Measurements from ENCODE around the gene PLD1.

DNA sequence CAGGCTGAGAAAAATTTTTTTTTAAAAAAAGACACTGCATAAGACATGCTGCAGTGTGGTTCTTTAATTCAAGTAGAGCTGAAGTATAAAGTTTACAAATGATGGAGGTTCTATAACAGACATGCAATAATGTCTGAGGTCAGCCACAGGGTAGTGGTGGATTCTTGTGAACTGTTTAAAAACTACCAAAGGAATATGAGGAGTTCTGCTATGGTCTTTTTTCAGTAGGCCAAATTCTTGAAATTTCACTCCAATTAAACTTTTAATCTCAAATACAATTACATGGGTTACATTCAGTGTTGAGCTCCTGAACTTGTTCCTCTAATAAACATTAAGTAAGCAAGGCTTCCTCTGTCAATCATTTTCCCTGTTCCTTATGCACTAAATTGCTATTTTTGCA lies 122.7 kb downstream of the PLD1 start:
- TF ChIP-seq POLR2AphosphoS5 (IDR thresholded peaks at IDR 0.05), result no peak
- TF ChIP-seq, protein P1, sequence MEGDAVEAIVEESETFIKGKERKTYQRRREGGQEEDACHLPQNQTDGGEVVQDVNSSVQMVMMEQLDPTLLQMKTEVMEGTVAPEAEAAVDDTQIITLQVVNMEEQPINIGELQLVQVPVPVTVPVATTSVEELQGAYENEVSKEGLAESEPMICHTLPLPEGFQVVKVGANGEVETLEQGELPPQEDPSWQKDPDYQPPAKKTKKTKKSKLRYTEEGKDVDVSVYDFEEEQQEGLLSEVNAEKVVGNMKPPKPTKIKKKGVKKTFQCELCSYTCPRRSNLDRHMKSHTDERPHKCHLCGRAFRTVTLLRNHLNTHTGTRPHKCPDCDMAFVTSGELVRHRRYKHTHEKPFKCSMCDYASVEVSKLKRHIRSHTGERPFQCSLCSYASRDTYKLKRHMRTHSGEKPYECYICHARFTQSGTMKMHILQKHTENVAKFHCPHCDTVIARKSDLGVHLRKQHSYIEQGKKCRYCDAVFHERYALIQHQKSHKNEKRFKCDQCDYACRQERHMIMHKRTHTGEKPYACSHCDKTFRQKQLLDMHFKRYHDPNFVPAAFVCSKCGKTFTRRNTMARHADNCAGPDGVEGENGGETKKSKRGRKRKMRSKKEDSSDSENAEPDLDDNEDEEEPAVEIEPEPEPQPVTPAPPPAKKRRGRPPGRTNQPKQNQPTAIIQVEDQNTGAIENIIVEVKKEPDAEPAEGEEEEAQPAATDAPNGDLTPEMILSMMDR (IDR thresholded peaks at IDR 0.05), result no peak
- no peak for TF ChIP-seq POLR2A (IDR thresholded peaks at IDR 0.05)
